CD14-positive monocyte (primary cell): Measurements from ENCODE around the gene RASAL2. TPM values are rescaled to one million over a fixed set of nuclear protein-coding genes. Genes with fewer than 3 reads are reported as not detected.

Source experiments
- DNase-seq, 3 donors: peaks; one replicate each; pipeline ENCODE4 v3.0.0-alpha.2; 2011 to 2022
- H2AFZ ChIP-seq: 2 replicates; pipeline ENCODE4 v1.6.0; 2012; ENCODE audit warnings: mild to moderate bottlenecking, low read depth, low read length, inconsistent platforms; ENCODE audit not compliant: insufficient read depth, poor library complexity, severe bottlenecking
- H3K27ac ChIP-seq, 2 donors: 1 replicate in 1 of 2; 2 replicates in 1 of 2; pipeline ENCODE4 v1.5.1; 2012 to 2013; ENCODE audit warnings: low read length in 2 of 2, control low read depth in 1 of 2, inconsistent platforms in 1 of 2, low read depth in 1 of 2, mild to moderate bottlenecking in 1 of 2
- H3K27me3 ChIP-seq, 2 donors: one replicate each; pipeline versions ENCODE4 v1.6.0 to v1.6.1; 2011 to 2013; ENCODE audit warnings: low read length in 2 of 2; ENCODE audit not compliant: control insufficient read depth in 2 of 2, insufficient read depth in 2 of 2
- H3K36me3 ChIP-seq, 2 donors: replicated peaks in 1 of 2; 1 replicate in 1 of 2; 2 replicates in 1 of 2; pipeline versions ENCODE4 v1.5.1 to v1.6.1; 2012 to 2013; ENCODE audit warnings: low read length in 2 of 2, control low read depth in 1 of 2, inconsistent platforms in 1 of 2, mild to moderate bottlenecking in 1 of 2; ENCODE audit not compliant: insufficient read depth in 2 of 2, control insufficient read depth in 1 of 2
- H3K4me1 ChIP-seq, 2 donors: 1 replicate in 1 of 2; 2 replicates in 1 of 2; pipeline versions ENCODE4 v1.5.1 to v1.6.1; 2012 to 2013; ENCODE audit warnings: low read length in 2 of 2, control low read depth in 1 of 2, inconsistent platforms in 1 of 2, mild to moderate bottlenecking in 1 of 2, moderate library complexity in 1 of 2; ENCODE audit not compliant: insufficient read depth in 2 of 2, control insufficient read depth in 1 of 2
- H3K4me2 ChIP-seq: replicated peaks from 2 replicates; pipeline ENCODE3; 2012; ENCODE audit warnings: low read length, moderate library complexity, mild to moderate bottlenecking; ENCODE audit not compliant: poor library complexity, severe bottlenecking; ENCODE audit errors: extremely low read depth
- H3K4me3 ChIP-seq, 3 experiments: fragments of 200-600 bp in 1 of 3; sonication (generic) in 1 of 3; replicated peaks in 1 of 3; 1 replicate in 2 of 3; 2 replicates in 1 of 3; pipeline ENCODE4 v1.5.1; 2011 to 2013; ENCODE audit warnings: low read length in 3 of 3, mild to moderate bottlenecking in 3 of 3, control low read depth in 2 of 3, low read depth in 2 of 3, inconsistent platforms in 1 of 3, moderate library complexity in 1 of 3
- H3K79me2 ChIP-seq: 2 replicates; pipeline ENCODE4 v1.6.0; 2012; ENCODE audit warnings: mild to moderate bottlenecking, control low read depth, inconsistent platforms, low read length, moderate library complexity; ENCODE audit not compliant: insufficient read depth
- H3K9ac ChIP-seq: 2 replicates; pipeline ENCODE4 v1.6.0; 2017; ENCODE audit warnings: low read length, mild to moderate bottlenecking; ENCODE audit not compliant: insufficient read depth, poor library complexity, severe bottlenecking
- H3K9me3 ChIP-seq, 2 donors: replicated peaks in 1 of 2; 1 replicate in 1 of 2; 2 replicates in 1 of 2; pipeline versions ENCODE4 v1.5.1 to v1.6.1; 2012 to 2013; ENCODE audit warnings: low read length in 2 of 2, control low read depth in 1 of 2; ENCODE audit not compliant: control insufficient read depth in 1 of 2, insufficient read depth in 1 of 2
- H4K20me1 ChIP-seq: 2 replicates; pipeline ENCODE4 v1.6.0; 2012; ENCODE audit warnings: mild to moderate bottlenecking, low read length, control low read depth, moderate library complexity; ENCODE audit not compliant: insufficient read depth
- H3K27ac Mint-ChIP-seq, 7 donors: one replicate each; pipeline ENCODE4 v1.8.0; 2020; ENCODE audit warnings: mild to moderate bottlenecking in 7 of 7, mixed read lengths in 7 of 7, moderate library complexity in 6 of 7, inconsistent platforms in 2 of 7
- H3K27me3 Mint-ChIP-seq, 3 donors: one replicate each; pipeline ENCODE4 v1.8.0; 2021 to 2022; ENCODE audit warnings: low read depth in 3 of 3, mild to moderate bottlenecking in 3 of 3, mixed read lengths in 3 of 3, moderate library complexity in 3 of 3, inconsistent platforms in 1 of 3
- H3K36me3 Mint-ChIP-seq, 2 donors: one replicate each; pipeline ENCODE4 v1.8.0; 2020; ENCODE audit warnings: mixed read lengths in 2 of 2, inconsistent platforms in 1 of 2, mild to moderate bottlenecking in 1 of 2
- H3K4me1 Mint-ChIP-seq: one replicate; pipeline ENCODE4 v1.8.0; 2020; ENCODE audit warnings: mild to moderate bottlenecking, mixed read lengths
- H3K4me3 Mint-ChIP-seq, 2 donors: one replicate each; pipeline ENCODE4 v1.8.0; 2020; ENCODE audit warnings: mild to moderate bottlenecking in 2 of 2, mixed read lengths in 2 of 2, moderate library complexity in 1 of 2
- H3K9me3 Mint-ChIP-seq, 7 donors: one replicate each; pipeline ENCODE4 v1.8.0; 2020 to 2022; ENCODE audit warnings: mixed read lengths in 7 of 7, mild to moderate bottlenecking in 6 of 7, moderate library complexity in 6 of 7, inconsistent platforms in 2 of 7
- CTCF ChIP-seq: fragments of 200-600 bp; IDR thresholded peaks from one replicate; pipeline ENCODE4 v1.8.0; 2022; ENCODE audit warnings: antibody characterized with exemption, mild to moderate bottlenecking
- WGBS: methylation state at CpG from one replicate; pipeline ENCODE4 v1.1.5; 2013; ENCODE audit warnings: missing lambda C conversion rate; ENCODE audit not compliant: insufficient coverage; 5-methylcytosine and 5-hydroxymethylcytosine counted together
- intact Hi-C, 2 donors: fragments of 100-400 bp; cut with micrococcal nuclease; formaldehyde crosslinking; loops; one replicate each; pipeline versions ENCODE4 v1.15.0 to v1.15.1; 2023
- polyA plus RNA-seq, 3 donors: library from polyadenylated mRNA; depleted of rRNA in 1 of 3; unstranded in 2 of 3; stranded (reverse) in 1 of 3; fragments of 300-500 nt in 2 of 3; fragments of >200 nt in 1 of 3; fragmentation: Illumina TruSeq in 2 of 3; gene quantifications; 1 replicate in 2 of 3; 2 replicates in 1 of 3; pipeline ENCODE4 v1.2.3, GENCODE V29; 2012 to 2021

RASAL2 gene
- polyA plus RNA-seq, 3 donors, result 0.15 to 1.00 (median 0.63) TPM

- H3K36me3 ChIP-seq, result no peaks in the 10 kb centered on the region
- H3K27ac ChIP-seq, result no peak overlapping the region
- Mint-ChIP-seq H3K27ac (no peak overlapping the region), H3K36me3 (no peaks in the 10 kb centered on the region), H3K9me3 (peaks cover 0 to 3% (median 0%) of the 10 kb centered on the region in 7 donors), H3K4me1 (peaks cover 8% of the 10 kb centered on the region), H3K4me3 (no peak overlapping the region), H3K27me3 (peaks cover 0 to 2% (median 2%) of the 10 kb centered on the region in 3 donors)
- peaks cover 0 to 3% of the 10 kb centered on the region in 2 donors for H3K4me1 ChIP-seq
- no CpG with 5 or more reads among the region's 2 CpGs for WGBS
- intact Hi-C loops, result loop anchor here in 1 of 2 donors (5.0 to 10.0 kb wide), 2 partner anchors 472 to 845 kb away; no protein-coding TSS in a partner anchor
- no peaks in the 10 kb centered on the region for H3K9me3 ChIP-seq
- no peak overlapping the region for H3K9ac ChIP-seq
- H3K27me3 ChIP-seq, result no peaks in the 10 kb centered on the region
- TF ChIP-seq CTCF, result no peak
- no peak overlapping the region for H3K4me2 ChIP-seq
- H4K20me1 ChIP-seq, result no peaks in the 10 kb centered on the region
- H3K79me2 ChIP-seq, result no peaks in the 10 kb centered on the region
- no peak overlapping the region for H2AFZ ChIP-seq
- no peak overlapping the region for H3K4me3 ChIP-seq
- no peak for DNase-seq
Observed at GRCh38 chr1:178530037-178530402, 436.1 kb downstream of the RASAL2 start.

- TF ChIP-seq CTCF, result no peak
- 100% methylated on average over 1 of the region's 3 CpGs for WGBS
- intact Hi-C loops, result loop anchor here in 1 of 2 donors (5.0 to 10.0 kb wide), 2 partner anchors 472 to 844 kb away; no protein-coding TSS in a partner anchor
- H3K9ac ChIP-seq, result no peak overlapping the region
- H3K4me3 ChIP-seq, result no peak overlapping the region
- DNase-seq, result no peak
- no peaks in the 10 kb centered on the region for H3K27me3 ChIP-seq
- H3K9me3 ChIP-seq, result no peaks in the 10 kb centered on the region
- H3K9me3 Mint-ChIP-seq, result peaks cover 0 to 2% (median 0%) of the 10 kb centered on the region in 7 donors
- no peaks in the 10 kb centered on the region for H3K79me2 ChIP-seq
- no peak overlapping the region for H3K27ac Mint-ChIP-seq
- H3K36me3 ChIP-seq, result no peaks in the 10 kb centered on the region
- H3K4me1 ChIP-seq, result peaks cover 0 to 3% of the 10 kb centered on the region in 2 donors
- no peak overlapping the region for H3K4me2 ChIP-seq
- no peaks in the 10 kb centered on the region for H4K20me1 ChIP-seq
- H3K36me3 Mint-ChIP-seq, result no peaks in the 10 kb centered on the region
- peaks cover 0 to 1% (median 0%) of the 10 kb centered on the region in 3 donors for H3K27me3 Mint-ChIP-seq
- H3K4me1 Mint-ChIP-seq, result peaks cover 8% of the 10 kb centered on the region
- no peak overlapping the region for H3K27ac ChIP-seq
- no peak overlapping the region for H3K4me3 Mint-ChIP-seq
- no peak overlapping the region for H2AFZ ChIP-seq
Observed at GRCh38 chr1:178530502-178530901, 436.6 kb downstream of the RASAL2 start.
